ENCODE measurements around the gene FGGY. TPM values are rescaled to one million over a fixed set of nuclear protein-coding genes. Genes with fewer than 3 reads are reported as not detected.

The FGGY gene
- total RNA-seq, 1 donor from 2014 or later = 9.0 TPM

- peak overlapping the region; percentile 87 for H3K27ac Mint-ChIP-seq (ENCODE audit: unreplicated experiment)
- H3K4me3 Mint-ChIP-seq (ENCODE audit: unreplicated experiment) = no peak overlapping the region
Observed at GRCh38 chr1:59368008-59368670, 71.2 kb downstream of the FGGY start.

GRCh38 chr1:59375321-59376220, 78.7 kb downstream of the FGGY start:
- TF ChIP-seq CTCF (IDR thresholded peaks at IDR 0.05) = no peak
- Mint-ChIP-seq H3K9me3 (ENCODE audit: low read depth) (no peaks in the 10 kb centered on the region), H3K27me3 (ENCODE audit: low read depth) (no peaks in the 10 kb centered on the region), H3K27ac (ENCODE audit: unreplicated experiment) (peak overlapping the region; percentile 76), H3K4me3 (ENCODE audit: unreplicated experiment) (no peak overlapping the region), H3K4me1 (ENCODE audit: low read depth) (peaks cover 8% of the 10 kb centered on the region), H3K36me3 (ENCODE audit: low read depth) (no peaks in the 10 kb centered on the region)
- DNase-seq (ENCODE audit: low spot score) = no peak

More at GRCh38 chr1:59368008-59368670, 71.2 kb downstream of the FGGY start:
- H3K27me3 Mint-ChIP-seq (ENCODE audit: low read depth) = no peaks in the 10 kb centered on the region
- peaks cover 5% of the 10 kb centered on the region for H3K36me3 Mint-ChIP-seq (ENCODE audit: low read depth)
- H3K9me3 Mint-ChIP-seq (ENCODE audit: low read depth) = no peaks in the 10 kb centered on the region
- DNase-seq (ENCODE audit: low spot score) = no peak
- TF ChIP-seq CTCF (IDR thresholded peaks at IDR 0.05) = no peak
- H3K4me1 Mint-ChIP-seq (ENCODE audit: low read depth) = peaks cover 23% of the 10 kb centered on the region

GRCh38 chr1:59377350-59377904, 80.5 kb downstream of the FGGY start:
- Mint-ChIP-seq H3K4me1 (ENCODE audit: low read depth) (peaks cover 8% of the 10 kb centered on the region), H3K4me3 (ENCODE audit: unreplicated experiment) (no peak overlapping the region), H3K27me3 (ENCODE audit: low read depth) (no peaks in the 10 kb centered on the region), H3K36me3 (ENCODE audit: low read depth) (peaks cover 3% of the 10 kb centered on the region), H3K9me3 (ENCODE audit: low read depth) (peaks cover 2% of the 10 kb centered on the region), H3K27ac (ENCODE audit: unreplicated experiment) (no peak overlapping the region)
- TF ChIP-seq CTCF (IDR thresholded peaks at IDR 0.05) = no peak
- no peak for DNase-seq (ENCODE audit: low spot score)

GRCh38 chr1:59378621-59379370, 81.9 kb downstream of the FGGY start:
- Mint-ChIP-seq H3K9me3 (ENCODE audit: low read depth) (peaks cover 2% of the 10 kb centered on the region), H3K36me3 (ENCODE audit: low read depth) (peaks cover 3% of the 10 kb centered on the region), H3K4me1 (ENCODE audit: low read depth) (peaks cover 8% of the 10 kb centered on the region), H3K27me3 (ENCODE audit: low read depth) (no peaks in the 10 kb centered on the region), H3K27ac (ENCODE audit: unreplicated experiment) (no peak overlapping the region), H3K4me3 (ENCODE audit: unreplicated experiment) (no peak overlapping the region)
- DNase-seq (ENCODE audit: low spot score) = no peak
- TF ChIP-seq CTCF (IDR thresholded peaks at IDR 0.05) = no peak

- no peak overlapping the region for H3K27ac Mint-ChIP-seq (ENCODE audit: unreplicated experiment)
- peaks cover 8% of the 10 kb centered on the region for H3K4me1 Mint-ChIP-seq (ENCODE audit: low read depth)
- H3K9me3 Mint-ChIP-seq (ENCODE audit: low read depth) = peaks cover 2% of the 10 kb centered on the region
- no peak for DNase-seq (ENCODE audit: low spot score)
- peaks cover 3% of the 10 kb centered on the region for H3K36me3 Mint-ChIP-seq (ENCODE audit: low read depth)
- H3K4me3 Mint-ChIP-seq (ENCODE audit: unreplicated experiment) = no peak overlapping the region
- H3K27me3 Mint-ChIP-seq (ENCODE audit: low read depth) = no peaks in the 10 kb centered on the region
- TF ChIP-seq CTCF (IDR thresholded peaks at IDR 0.05) = no peak
Observed at GRCh38 chr1:59379371-59379728, 82.5 kb downstream of the FGGY start.

Data from chondrocyte (in vitro differentiated cells).